GM12878 (cell line): ENCODE results near the gene COL23A1.

Source experiments
- FOXK2 ChIP-seq: fragments of 450-650 bp; IDR thresholded peaks from 2 replicates; pipeline ENCODE4 v1.6.1; 2017; ENCODE audit warnings: mild to moderate bottlenecking, moderate library complexity
- GABPA ChIP-seq: IDR thresholded peaks from 2 replicates; pipeline ENCODE4 v1.6.1; 2014; ENCODE audit warnings: antibody characterized with exemption, low read depth, mild to moderate bottlenecking, inconsistent platforms
- MYC ChIP-seq: IDR thresholded peaks from 2 replicates; pipeline ENCODE4 v1.6.1; 2011; ENCODE audit warnings: mild to moderate bottlenecking, low read length, moderate library complexity, inconsistent platforms; ENCODE audit not compliant: insufficient read depth, insufficient replicate concordance, insufficient read length, severe bottlenecking
- NFXL1 ChIP-seq: fragments of 450-650 bp; IDR thresholded peaks from 2 replicates; pipeline ENCODE4 v1.6.1; 2017; ENCODE audit warnings: antibody characterized with exemption, mild to moderate bottlenecking, borderline replicate concordance
- POLR2AphosphoS5 ChIP-seq: IDR thresholded peaks from 2 replicates; pipeline ENCODE4 v1.6.1; 2011; ENCODE audit warnings: mild to moderate bottlenecking, low read length, inconsistent platforms
- YY1 ChIP-seq: IDR thresholded peaks from 2 replicates; pipeline ENCODE4 v1.6.1; 2011; ENCODE audit warnings: low read depth, mild to moderate bottlenecking, low read length
- ZZZ3 ChIP-seq: IDR thresholded peaks from 2 replicates; pipeline ENCODE4 v1.6.1; 2011; ENCODE audit warnings: low read depth; ENCODE audit not compliant: control insufficient read depth, insufficient read length
- TF ChIP-seq, protein P1 (sequence below): IDR thresholded peaks from 2 replicates; pipeline ENCODE4 v1.6.1; 2011; ENCODE audit warnings: low read depth, low read length, improper control_type of control experiment, borderline replicate concordance
- TF ChIP-seq, protein P2 (sequence below), 3 experiments: IDR thresholded peaks in 2 of 3; conservative IDR thresholded peaks in 1 of 3; 2 replicates each; pipeline ENCODE4 v1.5.1; 2011; ENCODE audit warnings: low read depth in 3 of 3, low read length in 3 of 3, mild to moderate bottlenecking in 3 of 3, control low read depth in 2 of 3, moderate library complexity in 2 of 3, inconsistent platforms in 1 of 3, mixed read lengths in 1 of 3; ENCODE audit not compliant: control insufficient read depth in 2 of 3, insufficient read depth in 1 of 3; ENCODE audit errors: extremely low read depth in 1 of 3

GRCh38 chr5:178431782-178432165 lies 158.4 kb downstream of the COL23A1 start:
- TF ChIP-seq MYC (no peak), FOXK2 (no peak), GABPA (no peak), ZZZ3 (no peak), POLR2AphosphoS5 (no peak), YY1 (no peak), NFXL1 (no peak)
- TF ChIP-seq, protein P1, sequence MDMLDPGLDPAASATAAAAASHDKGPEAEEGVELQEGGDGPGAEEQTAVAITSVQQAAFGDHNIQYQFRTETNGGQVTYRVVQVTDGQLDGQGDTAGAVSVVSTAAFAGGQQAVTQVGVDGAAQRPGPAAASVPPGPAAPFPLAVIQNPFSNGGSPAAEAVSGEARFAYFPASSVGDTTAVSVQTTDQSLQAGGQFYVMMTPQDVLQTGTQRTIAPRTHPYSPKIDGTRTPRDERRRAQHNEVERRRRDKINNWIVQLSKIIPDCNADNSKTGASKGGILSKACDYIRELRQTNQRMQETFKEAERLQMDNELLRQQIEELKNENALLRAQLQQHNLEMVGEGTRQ: no peak
- TF ChIP-seq, protein P2, sequence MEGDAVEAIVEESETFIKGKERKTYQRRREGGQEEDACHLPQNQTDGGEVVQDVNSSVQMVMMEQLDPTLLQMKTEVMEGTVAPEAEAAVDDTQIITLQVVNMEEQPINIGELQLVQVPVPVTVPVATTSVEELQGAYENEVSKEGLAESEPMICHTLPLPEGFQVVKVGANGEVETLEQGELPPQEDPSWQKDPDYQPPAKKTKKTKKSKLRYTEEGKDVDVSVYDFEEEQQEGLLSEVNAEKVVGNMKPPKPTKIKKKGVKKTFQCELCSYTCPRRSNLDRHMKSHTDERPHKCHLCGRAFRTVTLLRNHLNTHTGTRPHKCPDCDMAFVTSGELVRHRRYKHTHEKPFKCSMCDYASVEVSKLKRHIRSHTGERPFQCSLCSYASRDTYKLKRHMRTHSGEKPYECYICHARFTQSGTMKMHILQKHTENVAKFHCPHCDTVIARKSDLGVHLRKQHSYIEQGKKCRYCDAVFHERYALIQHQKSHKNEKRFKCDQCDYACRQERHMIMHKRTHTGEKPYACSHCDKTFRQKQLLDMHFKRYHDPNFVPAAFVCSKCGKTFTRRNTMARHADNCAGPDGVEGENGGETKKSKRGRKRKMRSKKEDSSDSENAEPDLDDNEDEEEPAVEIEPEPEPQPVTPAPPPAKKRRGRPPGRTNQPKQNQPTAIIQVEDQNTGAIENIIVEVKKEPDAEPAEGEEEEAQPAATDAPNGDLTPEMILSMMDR (IDR thresholded peaks at IDR 0.05 in 2 of 3, conservative IDR thresholded peaks at IDR 0.05 in 1 of 3; ENCODE audit: control insufficient read depth in 2 of 3, extremely low read depth in 1 of 3, insufficient read depth in 1 of 3, low read depth in 3 of 3, low read length in 3 of 3): no peak
